ENCODE data around the gene POMT1.

GRCh38 chr9:131523451-131524435 is 21.0 kb downstream of the POMT1 start:
- TF ChIP-seq CTCF (IDR thresholded peaks at IDR 0.05; ENCODE audit: low read depth, low read length) (no peak), MAX (IDR thresholded peaks at IDR 0.05; ENCODE audit: low read depth, low read length) (no peak)

Data from NB4 (cell line).